Measurements from ENCODE around the gene SND1. TPM values are rescaled to one million over a fixed set of nuclear protein-coding genes. Genes with fewer than 3 reads are reported as not detected.

The SND1 gene
- total RNA-seq, 1 experiment from 2014 or later = 274 TPM

- Histone ChIP-seq H3K4me1 (peaks cover 9% of the 10 kb centered on the region; the same call in 1 of the 2 replicates), H3K9me3 (no peaks in the 10 kb centered on the region), H3K27me3 (replicated peaks; ENCODE audit: control insufficient read depth, insufficient read depth, low read length) (no peaks in the 10 kb centered on the region), H3K4me3 (ENCODE audit: low read depth, low read length) (no peak overlapping the region), H3K36me3 (ENCODE audit: control insufficient read depth, insufficient read depth, low read length) (peaks cover 2% of the 10 kb centered on the region; the same call in 1 of the 2 replicates)
- Mint-ChIP-seq H3K4me3 (ENCODE audit: unreplicated experiment) (no peak overlapping the region), H3K9me3 (ENCODE audit: unreplicated experiment) (no peaks in the 10 kb centered on the region), H3K27me3 (ENCODE audit: insufficient read depth, unreplicated experiment) (no peaks in the 10 kb centered on the region), H3K4me1 (ENCODE audit: low read depth, unreplicated experiment) (peaks cover 15% of the 10 kb centered on the region), H3K27ac (ENCODE audit: unreplicated experiment) (no peak overlapping the region), H3K36me3 (ENCODE audit: insufficient read depth, unreplicated experiment) (peaks cover 76% of the 10 kb centered on the region)
- DNase-seq = no peak
- ChIA-PET POLR2A (no interaction called here), CTCF (no interaction called here)
- TF ChIP-seq, protein P1, sequence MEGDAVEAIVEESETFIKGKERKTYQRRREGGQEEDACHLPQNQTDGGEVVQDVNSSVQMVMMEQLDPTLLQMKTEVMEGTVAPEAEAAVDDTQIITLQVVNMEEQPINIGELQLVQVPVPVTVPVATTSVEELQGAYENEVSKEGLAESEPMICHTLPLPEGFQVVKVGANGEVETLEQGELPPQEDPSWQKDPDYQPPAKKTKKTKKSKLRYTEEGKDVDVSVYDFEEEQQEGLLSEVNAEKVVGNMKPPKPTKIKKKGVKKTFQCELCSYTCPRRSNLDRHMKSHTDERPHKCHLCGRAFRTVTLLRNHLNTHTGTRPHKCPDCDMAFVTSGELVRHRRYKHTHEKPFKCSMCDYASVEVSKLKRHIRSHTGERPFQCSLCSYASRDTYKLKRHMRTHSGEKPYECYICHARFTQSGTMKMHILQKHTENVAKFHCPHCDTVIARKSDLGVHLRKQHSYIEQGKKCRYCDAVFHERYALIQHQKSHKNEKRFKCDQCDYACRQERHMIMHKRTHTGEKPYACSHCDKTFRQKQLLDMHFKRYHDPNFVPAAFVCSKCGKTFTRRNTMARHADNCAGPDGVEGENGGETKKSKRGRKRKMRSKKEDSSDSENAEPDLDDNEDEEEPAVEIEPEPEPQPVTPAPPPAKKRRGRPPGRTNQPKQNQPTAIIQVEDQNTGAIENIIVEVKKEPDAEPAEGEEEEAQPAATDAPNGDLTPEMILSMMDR (IDR thresholded peaks at IDR 0.05; ENCODE audit: insufficient read depth in 1 of 2, low read depth in 1 of 2, low read length in 1 of 2, severe bottlenecking in 1 of 2, unreplicated experiment in 1 of 2) = no peak
- intact Hi-C loops (cut with micrococcal nuclease; ENCODE audit: unreplicated experiment) = no loop called here
- no TSS peak for BruUV-seq (replicated peaks)
Observed at GRCh38 chr7:127933146-127933545, 281.2 kb downstream of the SND1 start.

DNA sequence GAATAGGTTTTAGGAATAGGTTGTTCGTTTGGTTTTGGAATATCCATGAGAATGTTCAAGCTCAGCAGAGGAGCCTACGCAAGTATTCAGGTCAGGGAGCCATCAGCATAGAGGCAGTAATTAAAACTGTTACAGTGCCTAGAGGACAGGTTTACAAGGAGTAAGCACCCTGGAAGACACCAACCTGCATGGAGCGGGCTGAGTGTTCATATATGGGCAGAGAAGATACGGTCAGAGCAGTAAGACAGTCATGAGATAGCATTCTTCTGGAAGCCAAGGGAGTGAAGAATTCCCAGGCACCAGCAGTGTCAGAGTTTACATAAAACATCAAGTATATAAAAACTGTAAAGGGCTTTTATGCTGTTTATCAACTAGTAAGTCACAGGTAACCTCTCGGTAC, 282.7 kb downstream of the SND1 start:
- ChIA-PET POLR2A (no interaction called here), CTCF (no interaction called here)
- Histone ChIP-seq H3K9me3 (no peaks in the 10 kb centered on the region), H3K36me3 (ENCODE audit: control insufficient read depth, insufficient read depth, low read length) (peaks cover 2% of the 10 kb centered on the region; the same call in 1 of the 2 replicates), H3K4me3 (ENCODE audit: low read depth, low read length) (no peak overlapping the region), H3K27me3 (replicated peaks; ENCODE audit: control insufficient read depth, insufficient read depth, low read length) (no peaks in the 10 kb centered on the region), H3K4me1 (peaks cover 9% of the 10 kb centered on the region; the same call in 1 of the 2 replicates)
- TF ChIP-seq, protein P1 (IDR thresholded peaks at IDR 0.05; ENCODE audit: insufficient read depth in 1 of 2, low read depth in 1 of 2, low read length in 1 of 2, severe bottlenecking in 1 of 2, unreplicated experiment in 1 of 2) = no peak
- no peak overlapping the region for H3K27ac Mint-ChIP-seq (ENCODE audit: unreplicated experiment)
- no peaks in the 10 kb centered on the region for H3K27me3 Mint-ChIP-seq (ENCODE audit: insufficient read depth, unreplicated experiment)
- peaks cover 10% of the 10 kb centered on the region for H3K4me1 Mint-ChIP-seq (ENCODE audit: low read depth, unreplicated experiment)
- peaks cover 73% of the 10 kb centered on the region for H3K36me3 Mint-ChIP-seq (ENCODE audit: insufficient read depth, unreplicated experiment)
- no peaks in the 10 kb centered on the region for H3K9me3 Mint-ChIP-seq (ENCODE audit: unreplicated experiment)
- intact Hi-C loops (cut with micrococcal nuclease; ENCODE audit: unreplicated experiment) = no loop called here
- BruUV-seq (replicated peaks) = no TSS peak
- no peak for DNase-seq
- no peak overlapping the region for H3K4me3 Mint-ChIP-seq (ENCODE audit: unreplicated experiment)

- intact Hi-C loops (cut with micrococcal nuclease; ENCODE audit: unreplicated experiment) = no loop called here
Observed at GRCh38 chr7:127935847-127936376, 283.9 kb downstream of the SND1 start.

More at GRCh38 chr7:127935847-127936376, 283.9 kb downstream of the SND1 start:
- DNase-seq = no peak
- ChIA-PET CTCF (no interaction called here), POLR2A (no interaction called here)
- peaks cover 3% of the 10 kb centered on the region; the same call in 1 of the 2 replicates for H3K4me1 ChIP-seq
- BruUV-seq (replicated peaks) = no TSS peak
- peaks cover 71% of the 10 kb centered on the region for H3K36me3 Mint-ChIP-seq (ENCODE audit: insufficient read depth, unreplicated experiment)
- H3K27me3 Mint-ChIP-seq (ENCODE audit: insufficient read depth, unreplicated experiment) = no peaks in the 10 kb centered on the region
- TF ChIP-seq, protein P1 (IDR thresholded peaks at IDR 0.05; ENCODE audit: insufficient read depth in 1 of 2, low read depth in 1 of 2, low read length in 1 of 2, severe bottlenecking in 1 of 2, unreplicated experiment in 1 of 2) = no peak
- H3K27me3 ChIP-seq (replicated peaks; ENCODE audit: control insufficient read depth, insufficient read depth, low read length) = no peaks in the 10 kb centered on the region
- H3K9me3 Mint-ChIP-seq (ENCODE audit: unreplicated experiment) = no peaks in the 10 kb centered on the region
- no peaks in the 10 kb centered on the region for H3K4me1 Mint-ChIP-seq (ENCODE audit: low read depth, unreplicated experiment)
- no peaks in the 10 kb centered on the region for H3K9me3 ChIP-seq
- H3K36me3 ChIP-seq (ENCODE audit: control insufficient read depth, insufficient read depth, low read length) = peaks cover 2% of the 10 kb centered on the region; the same call in 1 of the 2 replicates
- no peak overlapping the region for H3K27ac Mint-ChIP-seq (ENCODE audit: unreplicated experiment)
- H3K4me3 ChIP-seq (ENCODE audit: low read depth, low read length) = no peak overlapping the region
- no peak overlapping the region for H3K4me3 Mint-ChIP-seq (ENCODE audit: unreplicated experiment)
